GM18951 (cell line): ENCODE measurements around the gene SLC8A2.
"Not testable (repeated sequence)": the region's sequence is repeated elsewhere in the genome, so short reads cannot be mapped to it uniquely, and the experiment has no call there.

ENCODE experiments used
- POLR2A ChIP-seq: IDR thresholded peaks from 4 replicates; pipeline ENCODE4 v1.6.1; 2011; ENCODE audit warnings: mild to moderate bottlenecking; ENCODE audit not compliant: insufficient read length, insufficient read depth; ENCODE audit errors: extremely low read depth
- in situ Hi-C: fragments of 300-500 bp; cut with MboI; formaldehyde crosslinking; loops from one replicate; pipeline ENCODE4 v1.12.0; 2022; ENCODE audit warnings: low sequenced_read_pairs, mixed read lengths, inconsistent platforms; ENCODE audit not compliant: unreplicated experiment

SLC8A2 gene

DNA sequence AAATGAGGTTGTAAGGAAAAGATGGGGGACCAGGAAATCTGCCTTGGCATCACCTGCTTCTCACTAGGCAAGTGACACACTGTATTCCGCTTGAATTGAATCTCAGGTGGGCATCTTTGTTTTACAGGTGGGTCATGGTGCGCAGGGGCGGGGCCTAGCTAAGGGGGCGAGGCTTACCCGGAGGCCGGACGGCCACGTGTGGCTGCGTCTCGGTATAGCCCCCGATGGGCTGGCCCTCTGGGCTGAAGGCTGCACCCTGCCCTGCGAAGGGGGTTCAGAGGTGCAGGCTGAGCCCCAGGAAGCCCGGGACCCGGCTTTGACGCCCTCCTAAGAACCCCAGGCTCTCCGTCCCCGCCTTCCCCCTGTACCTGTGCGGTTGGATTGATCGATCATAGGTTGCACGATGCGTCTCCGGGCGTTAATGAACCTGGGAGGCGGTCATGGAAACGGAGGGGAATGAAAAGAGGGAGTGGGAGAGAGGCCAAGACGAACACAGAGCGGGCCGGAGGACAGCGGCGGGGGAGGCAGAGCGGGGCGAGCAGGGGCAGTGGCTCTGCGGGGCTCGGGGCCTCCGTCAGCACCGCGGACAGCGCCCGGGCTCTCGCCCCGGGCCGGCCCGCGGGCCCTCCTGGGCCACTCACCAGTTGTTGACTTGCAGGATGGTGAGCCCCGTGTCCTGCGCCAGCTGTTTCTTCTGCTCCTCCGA, 64.8 kb downstream of the SLC8A2 start:
- in situ Hi-C loops = no loop called here
- TF ChIP-seq POLR2A = no peak

DNA sequence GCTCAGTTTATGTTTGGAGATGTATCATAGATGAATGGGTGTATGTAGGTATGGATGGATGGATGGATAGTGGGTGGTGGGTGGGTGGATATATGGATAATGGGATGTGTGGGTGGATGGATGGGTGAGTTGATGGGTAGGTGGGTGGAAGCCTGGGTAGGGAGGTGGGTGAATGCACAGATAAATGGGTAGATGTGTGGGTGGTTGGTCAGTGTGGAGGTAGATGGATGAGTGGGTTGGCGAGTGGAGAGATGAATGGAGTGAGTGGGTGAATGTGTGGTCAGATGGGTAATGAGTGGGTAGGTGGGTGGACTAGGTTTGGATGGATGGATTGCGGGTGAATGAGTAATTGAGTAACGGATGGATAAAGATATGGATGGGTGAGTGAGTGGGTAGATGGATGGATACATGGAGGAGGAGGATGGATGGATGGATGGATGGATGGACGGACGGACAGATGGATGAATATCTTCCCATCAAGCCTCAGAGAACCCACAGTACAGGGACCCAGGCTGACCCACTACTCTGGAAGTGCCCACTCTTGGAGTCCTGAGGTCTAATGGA, 65.8 kb downstream of the SLC8A2 start:
- in situ Hi-C loops = no loop called here
- TF ChIP-seq POLR2A = no peak

DNA sequence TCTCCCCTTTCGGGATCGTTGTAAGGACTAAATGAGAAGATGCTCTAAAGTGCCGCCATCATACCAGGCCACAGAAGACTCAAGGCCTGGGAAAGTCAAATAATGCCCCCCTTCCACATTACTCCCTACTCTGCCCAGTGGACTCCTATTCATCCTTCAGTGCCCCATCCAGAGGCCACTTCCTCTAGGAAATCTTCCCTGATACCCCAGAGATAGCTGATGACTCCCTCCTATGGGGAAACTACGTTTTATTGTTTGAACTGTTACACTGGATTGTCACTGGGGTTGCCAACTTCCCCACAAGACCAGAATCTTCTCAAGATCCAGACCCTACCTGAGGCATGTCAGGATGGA, 66.5 kb downstream of the SLC8A2 start:
- in situ Hi-C loops = no loop called here
- TF ChIP-seq POLR2A = no peak

DNA sequence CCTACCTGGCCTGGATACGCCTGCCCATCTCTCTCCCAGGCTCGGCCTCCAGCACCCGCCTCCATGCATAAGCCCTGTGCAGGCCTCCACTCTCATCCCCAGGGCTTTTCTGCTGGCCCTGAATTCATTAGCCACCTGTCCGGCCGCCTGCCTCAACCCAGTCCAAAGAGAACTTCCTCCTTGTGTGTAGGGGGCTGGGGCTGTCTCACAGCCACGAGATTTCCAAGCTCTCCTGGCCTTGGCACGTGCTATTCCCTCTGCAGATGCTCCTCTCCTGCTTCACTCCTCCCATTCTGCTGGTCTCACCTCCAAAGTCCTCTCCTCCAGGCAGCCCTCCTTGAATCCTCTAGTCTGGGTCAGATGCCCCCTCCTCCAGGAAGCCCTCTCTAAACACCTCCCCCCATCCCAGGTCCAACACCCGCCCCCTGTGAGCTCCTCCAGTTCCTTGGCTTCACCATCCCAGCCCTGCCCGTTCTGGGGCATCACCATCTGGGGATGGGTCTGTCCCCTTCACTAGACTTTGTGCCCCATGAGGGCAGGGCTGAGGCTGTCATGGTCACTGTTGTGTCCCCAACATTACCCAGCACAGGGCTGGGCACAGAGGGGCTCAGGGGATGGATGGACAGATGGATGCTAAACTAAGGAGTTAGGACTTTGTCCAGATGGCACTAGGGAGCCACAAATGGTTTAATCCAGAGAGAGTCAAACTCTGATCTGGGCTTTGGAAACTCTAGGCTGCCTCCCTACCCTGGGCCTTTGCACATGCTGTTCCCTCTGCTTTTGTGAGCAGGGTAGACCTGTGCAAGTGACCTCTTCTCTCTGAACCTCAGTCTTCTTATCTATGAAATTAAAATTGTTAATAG, 67.1 kb downstream of the SLC8A2 start:
- TF ChIP-seq POLR2A = no peak
- in situ Hi-C loops = no loop called here

DNA sequence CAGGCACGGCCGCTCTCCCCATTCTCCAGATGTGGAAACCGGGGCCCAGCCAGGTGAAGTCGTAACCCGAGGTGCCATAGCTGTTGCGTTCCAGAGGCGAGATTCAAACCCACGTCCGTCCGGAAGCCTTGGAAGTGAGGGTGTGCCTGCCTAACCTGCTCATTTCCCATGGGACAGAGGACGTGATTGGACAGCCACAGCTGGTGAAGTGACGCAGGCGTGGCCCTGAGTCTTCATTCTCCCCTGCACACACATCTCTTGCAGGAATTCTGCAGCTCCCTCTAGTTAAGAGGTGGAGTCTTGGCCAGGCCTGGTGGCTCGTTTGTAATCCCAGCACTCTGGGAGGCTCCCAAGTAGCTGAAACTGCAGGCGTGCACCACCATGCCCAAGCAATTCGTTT, 69.2 kb downstream of the SLC8A2 start:
- in situ Hi-C loops = no loop called here
- no peak for TF ChIP-seq POLR2A

DNA sequence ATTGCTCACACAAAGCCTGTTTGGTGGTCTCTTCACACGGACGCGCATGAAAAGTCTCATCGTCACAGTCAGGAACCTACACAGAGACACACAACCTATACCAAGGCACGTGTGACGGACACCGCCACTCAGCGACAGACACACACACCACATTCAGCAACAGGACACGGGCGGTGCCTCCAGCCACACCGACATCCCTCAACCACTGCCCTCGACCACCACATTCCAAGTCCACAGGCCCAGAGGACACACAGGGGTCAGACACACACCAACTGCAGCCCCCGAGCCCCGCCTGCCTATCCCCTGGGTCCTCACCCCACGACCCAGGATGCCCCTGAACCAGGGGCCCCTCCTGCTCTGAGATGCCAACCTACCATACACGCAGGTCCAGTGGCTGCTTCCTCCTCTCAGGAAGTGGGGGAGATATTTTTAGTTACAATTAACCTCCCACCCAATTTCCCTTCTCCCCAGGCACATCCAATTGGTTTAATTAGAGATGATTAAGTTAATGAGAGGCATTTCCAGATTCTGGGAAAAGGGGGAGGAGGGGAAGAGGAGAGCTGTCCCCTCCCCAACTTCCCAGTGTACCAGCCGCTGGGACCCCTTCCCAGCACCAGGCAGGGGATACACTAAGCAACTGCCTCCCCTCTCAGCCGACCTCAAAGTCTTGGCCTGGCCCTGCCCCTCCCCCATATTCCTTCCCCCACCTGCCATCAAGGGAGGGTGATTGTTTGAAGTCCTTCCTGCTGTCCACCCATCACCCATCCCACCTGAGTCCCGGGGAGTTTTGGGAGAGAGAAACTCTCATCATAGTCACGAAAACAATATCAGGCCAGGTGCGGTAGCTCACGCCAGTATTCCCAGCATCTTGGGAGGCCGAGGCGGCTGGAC, 72.7 kb downstream of the SLC8A2 start:
- in situ Hi-C loops = no loop called here
- TF ChIP-seq POLR2A = no peak

DNA sequence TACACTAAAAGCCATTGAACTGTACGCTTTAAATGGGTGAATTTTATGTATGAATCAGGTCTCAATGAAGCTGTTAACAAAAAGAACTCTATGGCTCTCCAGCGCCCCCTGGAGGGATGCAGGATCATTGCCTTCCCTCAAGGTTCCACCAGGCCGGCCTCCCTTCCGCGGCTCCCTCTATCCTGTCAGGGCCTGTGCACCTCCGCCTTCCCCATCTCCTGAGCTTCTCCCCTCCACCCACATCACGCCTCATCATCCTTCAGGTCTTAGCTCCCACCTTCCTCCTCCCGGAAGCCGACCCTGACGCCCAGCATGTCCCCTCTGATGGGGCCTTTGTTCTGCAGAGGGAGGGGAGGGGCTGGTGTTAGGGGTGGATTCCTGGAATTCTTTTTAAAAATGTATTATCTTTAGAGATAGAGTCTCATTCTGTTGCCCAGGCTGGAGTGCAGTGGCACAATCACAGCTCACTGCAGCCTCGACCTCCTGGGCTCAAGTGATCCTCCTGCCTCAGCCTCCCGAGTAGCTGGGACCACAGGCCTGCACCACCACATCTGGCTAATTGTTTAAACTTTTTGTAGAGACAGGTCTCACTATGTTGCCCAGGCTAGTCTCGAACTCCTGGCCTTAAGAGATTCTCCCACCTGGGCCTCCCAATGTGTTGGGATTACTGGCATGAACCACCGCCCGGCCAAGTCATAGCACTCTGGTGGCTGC, 80.0 kb downstream of the SLC8A2 start:
- TF ChIP-seq POLR2A = no peak
- in situ Hi-C loops = no loop called here

DNA sequence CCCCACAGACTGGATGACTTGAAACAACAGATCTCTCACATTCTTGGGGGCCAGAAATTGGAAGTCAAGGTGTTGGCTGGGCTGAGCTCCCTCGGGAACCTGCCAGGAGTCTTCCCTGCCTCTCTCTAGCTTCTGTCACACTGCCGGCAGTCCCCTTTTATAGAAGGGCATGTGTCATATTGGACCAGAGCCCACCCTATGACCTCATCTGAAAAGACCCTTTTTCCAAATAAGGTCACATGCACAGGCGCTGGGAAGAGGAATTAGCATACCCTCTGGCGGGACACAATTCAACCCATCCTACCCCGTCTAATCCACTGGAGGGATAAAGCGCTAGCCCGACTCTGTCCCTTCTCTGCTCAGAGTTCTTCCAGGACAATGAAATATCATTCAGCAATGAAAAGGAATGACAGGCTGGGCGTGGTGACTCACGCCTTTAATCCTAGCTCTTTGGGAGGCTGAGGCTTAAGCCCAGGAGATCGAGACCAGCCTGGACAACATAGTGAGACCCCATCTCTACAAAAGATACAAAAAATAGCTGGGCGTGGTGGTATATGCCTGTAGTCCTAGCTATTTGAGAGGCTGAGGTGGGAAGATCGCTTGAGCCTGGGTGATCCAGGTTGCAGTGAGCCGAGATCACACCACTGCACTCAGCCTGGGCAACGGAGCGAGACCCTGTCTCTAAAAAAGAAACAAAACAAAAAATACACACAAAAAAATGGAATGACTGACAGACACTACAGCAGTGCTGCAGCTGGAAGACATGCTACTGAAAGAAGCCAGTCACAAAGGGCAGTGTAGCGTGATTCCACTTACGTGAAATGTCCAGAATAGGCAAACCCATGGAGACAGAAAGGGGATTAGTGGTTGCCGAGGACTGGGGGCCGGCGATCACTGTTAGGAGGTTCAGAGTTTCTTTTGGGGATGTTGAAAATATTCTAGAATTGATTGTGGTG, 80.9 kb downstream of the SLC8A2 start:
- TF ChIP-seq POLR2A = no peak
- in situ Hi-C loops = no loop called here

DNA sequence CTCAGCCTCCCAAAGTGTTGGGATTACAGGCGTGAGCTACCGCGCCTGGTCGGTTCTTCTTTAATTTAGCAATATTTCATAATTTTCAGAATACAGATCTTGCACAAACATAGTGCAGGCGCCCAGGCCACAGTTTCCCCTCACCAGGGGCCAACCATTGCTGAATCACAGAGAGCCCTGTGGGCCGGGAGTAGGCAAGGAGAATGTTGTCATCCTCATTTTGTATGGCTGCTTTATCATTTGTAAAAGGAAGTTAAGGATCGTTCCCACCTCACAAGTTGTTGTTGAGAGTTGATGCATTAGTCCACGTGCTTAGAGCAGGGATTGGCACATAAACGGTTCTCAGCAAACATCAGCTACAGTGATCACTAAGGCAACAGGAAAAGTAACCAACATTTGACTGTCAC, 82.5 kb downstream of the SLC8A2 start:
- in situ Hi-C loops = loop anchor here (5.0 kb wide), 1 partner anchor 92 kb away; no protein-coding TSS in a partner anchor

DNA sequence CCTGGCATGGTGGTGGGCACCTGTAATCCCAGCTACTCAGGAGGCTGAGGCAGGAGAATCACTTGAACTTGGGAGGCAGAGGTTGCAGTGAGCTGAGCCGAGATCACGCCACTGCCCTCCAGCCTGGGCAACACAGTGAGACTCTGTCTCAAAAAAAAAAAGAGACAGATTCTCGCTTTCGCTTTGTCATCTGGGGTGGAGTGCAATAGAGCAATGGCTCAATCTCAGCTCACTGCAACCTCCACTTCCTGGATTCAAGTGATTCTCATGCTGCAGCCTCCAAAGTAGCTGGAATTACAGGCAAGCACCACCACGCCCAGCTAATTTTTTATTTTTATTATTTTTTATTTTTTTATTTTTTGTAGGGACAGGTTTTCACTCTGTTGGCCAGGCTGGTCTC, 83.0 kb downstream of the SLC8A2 start:
- in situ Hi-C loops = loop anchor here (5.0 kb wide), 1 partner anchor 91 kb away; no protein-coding TSS in a partner anchor

More for the DNA sequence above, 82.5 kb downstream of the SLC8A2 start:
- no peak for TF ChIP-seq POLR2A

DNA sequence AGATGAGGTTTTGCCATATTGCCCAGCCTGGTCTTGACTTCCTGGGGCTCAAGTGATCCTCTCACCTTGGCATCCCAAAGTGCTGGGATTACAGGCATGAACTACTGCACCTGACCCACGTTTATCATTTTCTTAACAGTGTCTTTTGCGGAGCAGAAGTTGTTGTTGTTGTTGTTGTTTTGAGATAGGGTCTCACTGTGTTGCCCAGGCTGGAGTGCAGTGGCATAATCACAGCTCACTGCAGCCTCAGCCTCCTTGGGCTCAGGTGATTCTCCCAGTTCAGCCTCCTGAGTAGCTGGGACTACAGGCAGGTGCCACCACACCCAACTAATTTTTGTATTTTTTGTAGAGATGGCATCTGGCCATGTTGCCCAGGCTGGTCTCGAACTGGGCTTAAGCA, 84.1 kb downstream of the SLC8A2 start:
- in situ Hi-C loops = loop anchor here (5.0 kb wide), 1 partner anchor 90 kb away; no protein-coding TSS in a partner anchor

DNA sequence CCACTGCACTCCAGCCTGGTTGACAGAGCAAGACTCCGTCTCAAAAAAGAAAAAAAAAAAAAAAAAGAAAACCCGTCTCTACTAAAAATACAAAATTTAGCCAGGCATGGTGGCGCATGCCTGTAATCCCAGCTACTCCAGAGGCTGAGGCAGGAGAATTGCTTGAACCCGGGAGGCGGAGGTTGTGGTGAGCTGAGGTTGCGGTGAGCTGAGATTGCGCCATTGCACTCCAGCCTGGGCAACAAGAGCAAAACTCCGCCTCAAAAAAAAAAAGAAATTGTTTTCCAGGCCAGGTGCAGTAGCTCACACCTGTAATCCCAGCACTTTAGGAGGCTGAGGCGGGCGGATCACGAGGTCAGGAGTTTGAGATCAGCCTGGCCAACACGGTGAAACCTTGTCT, 85.1 kb downstream of the SLC8A2 start:
- in situ Hi-C loops = loop anchor here (5.0 kb wide), 1 partner anchor 89 kb away; no protein-coding TSS in a partner anchor

DNA sequence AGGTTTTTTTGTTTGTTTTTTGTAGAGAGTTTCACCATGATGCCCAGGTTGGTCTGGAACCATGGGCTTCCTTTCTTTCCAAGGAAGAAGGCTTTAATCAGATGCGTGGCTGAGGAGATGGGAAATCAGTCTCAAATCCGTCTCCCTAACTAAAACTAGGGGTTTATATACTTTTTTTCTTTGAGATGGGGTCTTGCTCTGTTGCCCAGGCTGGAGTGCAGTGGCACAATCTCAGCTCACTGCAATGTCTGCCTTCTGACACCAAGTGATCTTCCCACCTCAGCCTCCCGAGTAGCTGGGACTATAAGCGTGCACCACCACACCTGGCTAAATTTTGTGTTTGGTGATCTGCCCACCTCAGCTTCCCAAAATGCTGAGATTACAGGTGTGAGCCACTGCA, 87.2 kb downstream of the SLC8A2 start:
- in situ Hi-C loops = not testable (repeated sequence)

DNA sequence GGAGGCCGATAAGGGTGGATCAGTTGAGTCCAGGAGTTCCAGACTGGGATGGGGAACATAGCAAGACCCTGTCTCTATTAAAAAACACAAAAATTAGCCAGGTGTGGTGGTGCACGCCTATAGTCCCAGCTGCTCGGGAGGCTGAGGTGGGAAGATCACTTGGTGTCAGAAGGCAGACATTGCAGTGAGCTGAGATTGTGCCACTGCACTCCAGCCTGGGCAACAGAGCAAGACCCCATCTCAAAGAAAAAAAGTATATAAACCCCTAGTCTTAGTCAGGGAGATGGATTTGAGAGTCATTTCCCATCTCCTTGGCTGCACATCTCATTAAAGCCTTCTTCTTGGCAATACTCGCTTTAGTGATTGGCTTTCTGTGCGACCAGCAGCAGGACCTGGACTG, 87.8 kb downstream of the SLC8A2 start:
- in situ Hi-C loops = not testable (repeated sequence)
